ENCODE data around the gene PTK6.

GRCh38 chr20:63492518-63492917 is 44.7 kb downstream of the PTK6 start:
- TF ChIP-seq, protein P1, sequence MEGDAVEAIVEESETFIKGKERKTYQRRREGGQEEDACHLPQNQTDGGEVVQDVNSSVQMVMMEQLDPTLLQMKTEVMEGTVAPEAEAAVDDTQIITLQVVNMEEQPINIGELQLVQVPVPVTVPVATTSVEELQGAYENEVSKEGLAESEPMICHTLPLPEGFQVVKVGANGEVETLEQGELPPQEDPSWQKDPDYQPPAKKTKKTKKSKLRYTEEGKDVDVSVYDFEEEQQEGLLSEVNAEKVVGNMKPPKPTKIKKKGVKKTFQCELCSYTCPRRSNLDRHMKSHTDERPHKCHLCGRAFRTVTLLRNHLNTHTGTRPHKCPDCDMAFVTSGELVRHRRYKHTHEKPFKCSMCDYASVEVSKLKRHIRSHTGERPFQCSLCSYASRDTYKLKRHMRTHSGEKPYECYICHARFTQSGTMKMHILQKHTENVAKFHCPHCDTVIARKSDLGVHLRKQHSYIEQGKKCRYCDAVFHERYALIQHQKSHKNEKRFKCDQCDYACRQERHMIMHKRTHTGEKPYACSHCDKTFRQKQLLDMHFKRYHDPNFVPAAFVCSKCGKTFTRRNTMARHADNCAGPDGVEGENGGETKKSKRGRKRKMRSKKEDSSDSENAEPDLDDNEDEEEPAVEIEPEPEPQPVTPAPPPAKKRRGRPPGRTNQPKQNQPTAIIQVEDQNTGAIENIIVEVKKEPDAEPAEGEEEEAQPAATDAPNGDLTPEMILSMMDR (IDR thresholded peaks at IDR 0.05) = no peak
- TF ChIP-seq EP300 (IDR thresholded peaks at IDR 0.05) = no peak
- no peak for TF ChIP-seq POLR2A (IDR thresholded peaks at IDR 0.05)
